HCT116 (cell line): ENCODE results near the gene TOPORS. TPM values are rescaled to one million over a fixed set of nuclear protein-coding genes. Genes with fewer than 3 reads are reported as not detected.

ENCODE experiments used
- ATAC-seq: fragments of 200-7000 bp; cut with Tn5 transposase; 2 replicates; pipeline ENCODE4 v1.9.1; 2020; ENCODE audit warnings: mild to moderate bottlenecking, moderate library complexity
- BruUV-seq: library from RNA; stranded (reverse); fragments of 400-500 nt; replicated peaks from 2 replicates; lab custom pipeline; 2021; lab: Mats Ljungman, UMichigan
- CTCF ChIA-PET: fragments of 300-600 bp; sonication (Branson Sonifier 250); formaldehyde crosslinking; loops from one replicate; lab custom pipeline; 2021; ENCODE audit warnings: antibody characterized with exemption; lab: Charles Lee
- POLR2A ChIA-PET: fragments of 300-600, 350-600 bp; sonication (Branson Sonifier 250); formaldehyde crosslinking; loops from one replicate; lab custom pipeline; 2021; ENCODE audit warnings: antibody characterized with exemption; lab: Charles Lee
- RAD21 ChIA-PET, 2 experiments: fragments of 300-600 bp; sonication (Branson Sonifier 250); formaldehyde crosslinking; loops; one replicate each; lab custom pipeline; 2023; ENCODE audit warnings: low total read pairs in 2 of 2; ENCODE audit not compliant: uncharacterized antibody in 2 of 2, unreplicated experiment in 2 of 2, low non-redundant PET in 1 of 2; lab: Charles Lee
- DNase-seq: peaks from one replicate; pipeline ENCODE4 v3.0.0-alpha.2; 2010; ENCODE audit warnings: low read depth, low spot score
- H2AFZ ChIP-seq: fragments of 200-600 bp; shearing (Covaris generic), sonication (generic); 2 replicates; pipeline ENCODE4 v1.6.1; 2017; ENCODE audit warnings: low read depth, mixed run types, mixed read lengths, antibody characterized with exemption, low read length; ENCODE audit not compliant: poor library complexity, severe bottlenecking
- H3K27ac ChIP-seq: 2 replicates; pipeline ENCODE4 v1.5.1; 2012; ENCODE audit warnings: low read depth, low read length
- H3K27me3 ChIP-seq: fragments of 200-600 bp; sonication (generic); 2 replicates; pipeline ENCODE4 v1.6.1; 2016; ENCODE audit warnings: mixed run types, low read length, mixed read lengths; ENCODE audit not compliant: insufficient read depth
- H3K36me3 ChIP-seq, 2 experiments: fragments of 200-500 bp in 1 of 2; fragments of 200-600 bp in 1 of 2; sonication (Bioruptor generic) in 1 of 2; sonication (generic) in 1 of 2; 2 replicates each; pipeline versions ENCODE4 v1.5.1 to v1.6.1; 2014 to 2016; ENCODE audit warnings: low read length in 2 of 2, inconsistent platforms in 1 of 2, mixed read lengths in 1 of 2, mixed run types in 1 of 2; ENCODE audit not compliant: insufficient read depth in 2 of 2, control insufficient read depth in 1 of 2
- H3K4me1 ChIP-seq, 2 experiments: fragments of 200-600 bp in 1 of 2; sonication (generic) in 1 of 2; 2 replicates each; pipeline versions ENCODE4 v1.5.1 to v1.6.1; 2012 to 2017; ENCODE audit warnings: low read length in 2 of 2, inconsistent platforms in 1 of 2, mild to moderate bottlenecking in 1 of 2, mixed read lengths in 1 of 2, mixed run types in 1 of 2, moderate library complexity in 1 of 2; ENCODE audit not compliant: insufficient read depth in 2 of 2, control insufficient read depth in 1 of 2
- H3K4me2 ChIP-seq: fragments of 200-600 bp; sonication (generic); 2 replicates; pipeline ENCODE4 v1.6.1; 2017; ENCODE audit warnings: mixed run types, low read length, mixed read lengths
- H3K4me3 ChIP-seq, 2 experiments: fragments of 200-600 bp in 1 of 2; sonication (generic) in 1 of 2; replicated peaks in 1 of 2; 2 replicates each; pipeline ENCODE4 v1.5.1; 2011 to 2016; ENCODE audit warnings: low read length in 2 of 2, control low read depth in 1 of 2, low read depth in 1 of 2, mild to moderate bottlenecking in 1 of 2, mixed read lengths in 1 of 2, mixed run types in 1 of 2
- H3K79me2 ChIP-seq: fragments of 200-600 bp; sonication (generic); 2 replicates; pipeline ENCODE4 v1.6.1; 2017; ENCODE audit warnings: mild to moderate bottlenecking, mixed run types, low read length, moderate library complexity, mixed read lengths; ENCODE audit not compliant: insufficient read depth
- H3K9ac ChIP-seq: fragments of 200-600 bp; sonication (generic); 2 replicates; pipeline ENCODE4 v1.6.1; 2016; ENCODE audit warnings: low read length, mixed read lengths
- H3K9me2 ChIP-seq: fragments of 200-600 bp; sonication (generic), shearing (Covaris generic); 2 replicates; pipeline ENCODE4 v1.6.1; 2017; ENCODE audit warnings: mixed run types, mild to moderate bottlenecking, moderate library complexity; ENCODE audit not compliant: insufficient read depth
- H3K9me3 ChIP-seq, 2 experiments: fragments of 200-500 bp in 1 of 2; fragments of 200-600 bp in 1 of 2; sonication (Bioruptor generic) in 1 of 2; sonication (generic) in 1 of 2; 2 replicates each; pipeline ENCODE4 v1.6.1; 2014 to 2017; ENCODE audit warnings: low read length in 2 of 2, mixed read lengths in 2 of 2, inconsistent platforms in 1 of 2, low read depth in 1 of 2, mild to moderate bottlenecking in 1 of 2, mixed run types in 1 of 2, moderate library complexity in 1 of 2; ENCODE audit not compliant: control insufficient read depth in 1 of 2, insufficient read depth in 1 of 2
- H4K20me1 ChIP-seq: fragments of 200-600 bp; sonication (generic), shearing (Covaris generic); 2 replicates; pipeline ENCODE4 v1.6.1; 2017; ENCODE audit warnings: mixed run types, mild to moderate bottlenecking, moderate library complexity; ENCODE audit not compliant: insufficient read depth
- ELF1 ChIP-seq: IDR thresholded peaks from 2 replicates; pipeline ENCODE4 v1.6.1; 2012; ENCODE audit warnings: low read depth, borderline replicate concordance
- FOSL1 ChIP-seq: IDR thresholded peaks from 2 replicates; pipeline ENCODE4 v1.6.1; 2012; ENCODE audit warnings: low read depth
- JUND ChIP-seq: IDR thresholded peaks from 2 replicates; pipeline ENCODE4 v1.6.1; 2012
- POLR2A ChIP-seq: IDR thresholded peaks from 2 replicates; pipeline ENCODE4 v1.7.0; 2011; ENCODE audit warnings: borderline replicate concordance; ENCODE audit not compliant: insufficient read depth, insufficient read length; ENCODE audit errors: extremely low read depth
- RAD21 ChIP-seq: IDR thresholded peaks from 2 replicates; pipeline ENCODE4 v1.6.1; 2012; ENCODE audit warnings: low read depth, mild to moderate bottlenecking
- ZNF274 ChIP-seq: fragments of 200-500 bp; sonication (Bioruptor generic); IDR thresholded peaks from 2 replicates; pipeline ENCODE4 v1.6.1; 2014; ENCODE audit warnings: mild to moderate bottlenecking, low read depth, low read length, inconsistent platforms
- intact Hi-C: fragments of 100-400 bp; cut with micrococcal nuclease; formaldehyde crosslinking; loops from 2 replicates; pipeline ENCODE4 v1.10.0; 2022
- total RNA-seq: library from RNA; stranded (reverse); gene quantifications from one replicate; pipeline ENCODE4 v1.2.1, GENCODE V29; 2021; ENCODE audit not compliant: unreplicated experiment
- TF ChIP-seq, protein P1 (sequence below): IDR thresholded peaks from 2 replicates; pipeline ENCODE4 v1.6.1; 2011; ENCODE audit warnings: mild to moderate bottlenecking, low read length, moderate library complexity; ENCODE audit not compliant: insufficient replicate concordance; ENCODE audit errors: extremely low read depth
- TF ChIP-seq, protein P2 (sequence below): IDR thresholded peaks from 2 replicates; pipeline ENCODE4 v1.6.1; 2012
- TF ChIP-seq, protein P3 (sequence below): IDR thresholded peaks from 2 replicates; pipeline ENCODE4 v1.6.1; 2012

Gene TOPORS
- total RNA-seq, 1 experiment from 2014 or later, result 12.7 TPM

DNA sequence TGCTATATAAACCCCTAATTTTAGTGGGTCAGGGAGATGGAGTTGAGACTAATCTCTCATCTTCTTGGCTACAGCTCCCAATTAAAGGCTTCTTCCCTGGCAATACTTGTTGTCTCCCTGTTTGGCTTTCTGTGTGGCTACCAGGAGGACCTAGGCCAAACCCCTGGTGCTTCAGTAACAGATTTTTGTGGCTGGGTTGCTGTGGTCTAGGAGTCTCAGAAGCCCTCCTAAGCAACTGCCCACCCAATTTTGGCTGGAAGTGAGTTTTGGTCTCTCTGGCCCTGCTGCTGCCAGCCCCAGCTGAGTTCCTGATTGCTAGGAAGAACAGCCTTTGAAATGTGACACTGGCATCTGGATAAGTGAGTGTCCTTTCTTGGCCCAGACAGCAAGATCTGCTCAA, 36.1 kb downstream of the TOPORS start:
- CTCF ChIA-PET, result no interaction called here
- DNase-seq, result no peak
- intact Hi-C loops, result no loop called here
- no peak overlapping the region for H2AFZ ChIP-seq
- H3K36me3 ChIP-seq, result 0 out of 4 replicates have a peak, but pooled peaks cover 0 to 5% of the 10 kb centered on the region in 2 experiments
- no TSS peak for BruUV-seq
- 0 out of 4 replicates have a peak, but pooled peaks cover 0 to 3% of the 10 kb centered on the region in 2 experiments for H3K4me1 ChIP-seq
- no peaks in the 10 kb centered on the region for H3K9me2 ChIP-seq
- no peaks in the 10 kb centered on the region for H4K20me1 ChIP-seq
- no peak for TF ChIP-seq ZNF274
- no peak for TF ChIP-seq JUND
- TF ChIP-seq, protein P1, sequence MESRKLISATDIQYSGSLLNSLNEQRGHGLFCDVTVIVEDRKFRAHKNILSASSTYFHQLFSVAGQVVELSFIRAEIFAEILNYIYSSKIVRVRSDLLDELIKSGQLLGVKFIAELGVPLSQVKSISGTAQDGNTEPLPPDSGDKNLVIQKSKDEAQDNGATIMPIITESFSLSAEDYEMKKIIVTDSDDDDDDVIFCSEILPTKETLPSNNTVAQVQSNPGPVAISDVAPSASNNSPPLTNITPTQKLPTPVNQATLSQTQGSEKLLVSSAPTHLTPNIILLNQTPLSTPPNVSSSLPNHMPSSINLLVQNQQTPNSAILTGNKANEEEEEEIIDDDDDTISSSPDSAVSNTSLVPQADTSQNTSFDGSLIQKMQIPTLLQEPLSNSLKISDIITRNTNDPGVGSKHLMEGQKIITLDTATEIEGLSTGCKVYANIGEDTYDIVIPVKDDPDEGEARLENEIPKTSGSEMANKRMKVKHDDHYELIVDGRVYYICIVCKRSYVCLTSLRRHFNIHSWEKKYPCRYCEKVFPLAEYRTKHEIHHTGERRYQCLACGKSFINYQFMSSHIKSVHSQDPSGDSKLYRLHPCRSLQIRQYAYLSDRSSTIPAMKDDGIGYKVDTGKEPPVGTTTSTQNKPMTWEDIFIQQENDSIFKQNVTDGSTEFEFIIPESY, result no peak
- TF ChIP-seq, all 23 proteins: peak for 0
- ChIA-PET RAD21 (no interaction called here), POLR2A (no interaction called here)
- peaks cover 3% of the 10 kb centered on the region for H3K79me2 ChIP-seq
- H3K4me2 ChIP-seq, result no peak overlapping the region
- peaks cover 5 to 8% of the 10 kb centered on the region in 2 experiments; a peak in 2 of 4 replicates for H3K9me3 ChIP-seq
- no peaks in the 10 kb centered on the region for H3K27me3 ChIP-seq
- H3K4me3 ChIP-seq, result no peak overlapping the region
- H3K9ac ChIP-seq, result no peak overlapping the region
- no peak for ATAC-seq
- H3K27ac ChIP-seq, result no peak overlapping the region

DNA sequence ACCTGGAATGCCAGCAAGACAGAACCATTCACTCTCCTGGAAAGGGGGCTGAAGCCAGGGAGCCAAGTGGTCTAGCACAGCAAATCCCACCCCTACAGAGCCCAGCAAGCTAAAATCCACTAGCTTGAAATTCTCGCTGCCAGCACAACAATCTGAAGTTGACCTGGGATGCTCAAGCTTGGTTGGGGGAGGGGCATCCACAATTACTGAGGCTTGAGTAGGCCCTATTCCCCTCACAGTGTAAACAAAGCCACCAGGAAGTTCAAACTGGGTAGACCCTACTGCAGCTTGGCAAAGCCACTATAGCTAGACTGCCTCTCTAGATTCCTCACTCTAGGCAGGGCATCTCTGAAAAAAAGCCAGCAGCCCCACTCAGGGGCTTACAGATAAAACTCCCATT, 43.7 kb downstream of the TOPORS start:
- Histone ChIP-seq H3K27ac (no peak overlapping the region), H3K9me3 (no peaks in the 10 kb centered on the region), H3K4me1 (no peaks in the 10 kb centered on the region), H3K36me3 (no peaks in the 10 kb centered on the region), H3K4me2 (no peak overlapping the region), H2AFZ (no peak overlapping the region), H3K27me3 (no peaks in the 10 kb centered on the region), H4K20me1 (no peaks in the 10 kb centered on the region), H3K4me3 (no peak overlapping the region), H3K79me2 (no peaks in the 10 kb centered on the region; the same call in 1 of the 2 replicates)
- BruUV-seq, result no TSS peak
- RAD21 ChIA-PET, result no interaction called here
- intact Hi-C loops, result no loop called here
- CTCF ChIA-PET, result no interaction called here
- POLR2A ChIA-PET, result no interaction called here
- DNase-seq, result no peak
- no peak for ATAC-seq
- no peak for TF ChIP-seq POLR2A
- no peak for TF ChIP-seq FOSL1
- TF ChIP-seq RAD21, result no peak
- TF ChIP-seq, protein P1, result no peak
- TF ChIP-seq JUND, result no peak
- TF ChIP-seq, protein P2, sequence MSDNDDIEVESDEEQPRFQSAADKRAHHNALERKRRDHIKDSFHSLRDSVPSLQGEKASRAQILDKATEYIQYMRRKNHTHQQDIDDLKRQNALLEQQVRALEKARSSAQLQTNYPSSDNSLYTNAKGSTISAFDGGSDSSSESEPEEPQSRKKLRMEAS, result no peak
- TF ChIP-seq, protein P3, sequence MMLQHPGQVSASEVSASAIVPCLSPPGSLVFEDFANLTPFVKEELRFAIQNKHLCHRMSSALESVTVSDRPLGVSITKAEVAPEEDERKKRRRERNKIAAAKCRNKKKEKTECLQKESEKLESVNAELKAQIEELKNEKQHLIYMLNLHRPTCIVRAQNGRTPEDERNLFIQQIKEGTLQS, result no peak
- no peak for TF ChIP-seq ELF1
- TF ChIP-seq, all 23 proteins: peak for 0
- Histone ChIP-seq H3K9me2 (no peaks in the 10 kb centered on the region), H3K9ac (no peak overlapping the region)
